ENCODE data around the gene GARS1.
A peak's percentile ranks its signal among the peaks of the same experiment; 100 is the strongest.
"Not testable (repeated sequence)": the region's sequence is repeated elsewhere in the genome, so short reads cannot be mapped to it uniquely, and the experiment has no call there.

The GARS1 gene

DNA sequence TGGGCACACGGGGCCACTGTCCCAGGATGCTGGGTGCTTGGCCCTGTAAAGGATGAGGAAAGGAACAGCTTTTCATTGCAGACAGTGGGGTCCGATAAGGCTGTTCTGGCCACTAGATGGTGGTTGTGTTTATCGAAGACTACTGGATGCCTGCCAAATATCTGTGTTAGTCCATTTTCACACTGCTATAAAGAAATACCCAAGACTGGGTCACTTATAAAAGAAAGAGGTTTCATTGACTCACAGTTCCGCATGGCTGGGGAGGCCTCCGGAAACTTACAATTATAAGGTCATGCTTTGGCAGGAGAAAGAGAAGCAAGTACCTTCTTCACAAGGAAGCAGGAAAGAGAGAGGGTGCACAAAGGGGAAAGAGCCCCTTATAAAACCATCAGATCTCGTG, 32.2 kb upstream of the GARS1 start:
- Mint-ChIP-seq H3K9me3 (no peaks in the 10 kb centered on the region), H3K4me3 (no peak overlapping the region), H3K36me3 (ENCODE audit: low read depth) (peaks cover 14% of the 10 kb centered on the region), H3K4me1 (ENCODE audit: low read depth) (peaks cover 4% of the 10 kb centered on the region), H3K27me3 (ENCODE audit: low read depth) (no peaks in the 10 kb centered on the region), H3K27ac (no peak overlapping the region)
- no peak for DNase-seq (ENCODE audit: low spot score)

DNA sequence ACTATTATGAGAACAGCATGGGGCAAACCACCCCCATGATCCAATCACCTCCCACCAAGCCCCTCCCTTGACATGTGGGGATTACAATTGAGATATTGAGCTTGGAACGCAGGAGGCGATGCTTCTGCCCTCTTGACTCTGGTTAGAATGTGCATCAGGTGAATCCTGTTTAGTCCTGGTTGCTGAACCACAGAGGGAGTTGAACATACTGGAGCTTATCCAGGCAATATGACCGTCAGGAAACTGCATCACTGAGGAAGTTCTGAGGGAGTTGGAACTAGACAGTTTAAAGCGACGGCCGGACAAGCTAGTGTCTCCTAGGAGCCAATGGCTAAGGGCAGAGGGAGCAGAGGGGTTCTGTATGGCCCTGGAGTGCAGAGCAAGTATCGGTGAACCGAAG, 31.8 kb upstream of the GARS1 start:
- no peak overlapping the region for H3K4me3 Mint-ChIP-seq
- no peak overlapping the region for H3K27ac Mint-ChIP-seq
- no peaks in the 10 kb centered on the region for H3K9me3 Mint-ChIP-seq
- H3K27me3 Mint-ChIP-seq (ENCODE audit: low read depth): no peaks in the 10 kb centered on the region
- H3K4me1 Mint-ChIP-seq (ENCODE audit: low read depth): peaks cover 4% of the 10 kb centered on the region
- peaks cover 14% of the 10 kb centered on the region for H3K36me3 Mint-ChIP-seq (ENCODE audit: low read depth)
- DNase-seq (ENCODE audit: low spot score): no peak

DNA sequence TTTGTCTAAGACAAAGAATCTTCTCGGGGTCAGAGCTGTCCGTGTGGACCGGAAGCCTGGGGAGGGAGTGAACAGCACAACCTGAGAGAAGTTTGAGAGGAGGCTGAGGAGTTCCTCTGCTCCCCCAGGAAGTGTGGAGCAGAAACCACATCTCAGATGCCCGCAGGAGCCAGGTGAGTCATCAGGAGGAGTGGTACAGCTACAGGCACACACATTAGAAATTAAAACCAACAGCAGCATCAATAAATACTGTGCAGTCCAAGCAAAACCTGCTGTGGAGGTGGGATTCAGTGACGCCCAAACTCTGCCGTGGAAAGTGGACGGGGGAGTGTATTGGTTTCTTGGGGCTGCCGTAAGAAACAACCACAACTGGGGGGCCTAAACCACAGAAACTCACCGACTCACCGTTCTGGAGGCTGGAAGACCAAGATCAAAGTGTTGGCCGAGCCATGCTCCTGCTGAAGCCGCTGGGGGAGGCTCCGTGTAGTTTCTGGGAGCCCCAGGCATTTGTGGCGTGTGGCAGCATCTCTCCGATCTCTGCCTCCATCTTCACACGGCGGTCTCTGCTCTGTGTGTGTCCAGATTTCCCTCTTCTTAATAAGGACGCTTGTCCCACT, 31.2 kb upstream of the GARS1 start:
- Mint-ChIP-seq H3K27me3 (ENCODE audit: low read depth) (no peaks in the 10 kb centered on the region), H3K36me3 (ENCODE audit: low read depth) (peaks cover 14% of the 10 kb centered on the region), H3K4me3 (no peak overlapping the region), H3K4me1 (ENCODE audit: low read depth) (peaks cover 4% of the 10 kb centered on the region), H3K27ac (no peak overlapping the region), H3K9me3 (no peaks in the 10 kb centered on the region)
- DNase-seq (ENCODE audit: low spot score): no peak

GRCh38 chr7:30564243-30564892, 30.3 kb upstream of the GARS1 start:
- Mint-ChIP-seq H3K36me3 (ENCODE audit: low read depth) (peaks cover 18% of the 10 kb centered on the region), H3K27me3 (ENCODE audit: low read depth) (no peaks in the 10 kb centered on the region), H3K4me1 (ENCODE audit: low read depth) (peaks cover 4% of the 10 kb centered on the region), H3K9me3 (no peaks in the 10 kb centered on the region), H3K4me3 (no peak overlapping the region), H3K27ac (no peak overlapping the region)
- DNase-seq (ENCODE audit: low spot score): peak; percentile 61

DNA sequence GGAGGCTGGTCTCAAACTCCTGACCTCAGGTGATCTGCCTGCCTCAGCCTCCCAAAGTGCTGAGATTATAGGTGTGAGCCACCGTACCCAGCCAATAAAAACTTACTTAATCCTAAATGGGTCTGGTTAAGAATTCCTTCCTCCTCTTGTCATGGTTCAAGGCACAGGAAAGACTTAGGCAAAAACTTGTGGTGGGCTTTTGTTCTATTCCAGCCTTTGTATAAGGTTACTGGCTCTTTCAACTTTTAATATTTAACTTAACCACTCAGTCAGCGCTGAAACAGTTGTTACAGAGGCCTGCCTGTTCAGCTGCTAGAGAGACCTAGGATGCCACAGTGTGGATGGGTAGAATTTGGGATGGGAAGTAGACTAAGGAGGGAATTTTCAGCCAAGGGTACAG, 28.1 kb upstream of the GARS1 start:
- Mint-ChIP-seq H3K4me3 (no peak overlapping the region), H3K9me3 (peaks cover 8% of the 10 kb centered on the region), H3K27ac (no peak overlapping the region), H3K36me3 (ENCODE audit: low read depth) (peaks cover 27% of the 10 kb centered on the region), H3K4me1 (ENCODE audit: low read depth) (peaks cover 4% of the 10 kb centered on the region), H3K27me3 (ENCODE audit: low read depth) (no peaks in the 10 kb centered on the region)
- no peak for DNase-seq (ENCODE audit: low spot score)

- Mint-ChIP-seq H3K27me3 (ENCODE audit: low read depth) (no peaks in the 10 kb centered on the region), H3K4me3 (no peak overlapping the region), H3K9me3 (peaks cover 8% of the 10 kb centered on the region), H3K36me3 (ENCODE audit: low read depth) (peaks cover 28% of the 10 kb centered on the region), H3K27ac (no peak overlapping the region), H3K4me1 (ENCODE audit: low read depth) (peaks cover 4% of the 10 kb centered on the region)
- no peak for DNase-seq (ENCODE audit: low spot score)
These were observed 27.6 kb upstream of the GARS1 start for GRCh38 chr7:30567081-30567480.

- not testable (repeated sequence) for H3K27ac Mint-ChIP-seq; H3K4me3 Mint-ChIP-seq; H3K9me3 Mint-ChIP-seq; DNase-seq (ENCODE audit: low spot score); H3K27me3 Mint-ChIP-seq (ENCODE audit: low read depth); H3K4me1 Mint-ChIP-seq (ENCODE audit: low read depth)
- H3K36me3 Mint-ChIP-seq (ENCODE audit: low read depth): peaks cover 36% of the 10 kb centered on the region
These were observed 24.4 kb upstream of the GARS1 start for GRCh38 chr7:30570238-30570637.

DNA sequence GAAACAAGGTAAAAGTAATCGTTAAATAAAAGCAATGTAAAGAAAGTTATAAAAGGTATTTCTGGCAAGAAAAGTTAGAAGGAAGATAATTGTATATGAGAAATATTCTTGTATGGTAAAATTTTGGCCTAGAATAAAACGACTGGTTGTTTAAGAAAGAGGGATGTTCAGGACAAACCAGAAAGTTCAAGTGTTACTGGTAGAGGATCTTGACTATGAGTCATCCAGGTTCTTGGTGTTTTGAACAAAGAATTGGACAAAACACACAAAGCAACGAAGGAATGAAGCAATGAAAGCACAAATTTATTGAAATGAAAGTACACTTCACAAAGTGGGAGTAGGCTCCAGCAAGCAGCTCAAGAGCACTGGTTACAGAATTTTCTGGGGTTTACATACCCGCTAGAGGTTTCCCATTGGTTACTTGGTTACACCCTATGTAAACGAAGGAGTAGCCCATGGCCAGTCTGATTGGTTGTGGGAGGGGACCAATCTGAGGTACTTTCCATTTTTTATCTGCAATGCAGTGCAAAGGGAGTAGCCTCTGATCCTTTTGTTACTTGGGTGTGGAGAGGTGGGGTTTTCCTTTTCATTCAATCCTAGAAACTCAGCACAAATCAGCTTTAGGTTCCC, 22.4 kb upstream of the GARS1 start:
- H3K27me3 Mint-ChIP-seq (ENCODE audit: low read depth): no peaks in the 10 kb centered on the region
- H3K4me3 Mint-ChIP-seq: no peak overlapping the region
- H3K4me1 Mint-ChIP-seq (ENCODE audit: low read depth): no peaks in the 10 kb centered on the region
- peaks cover 53% of the 10 kb centered on the region for H3K36me3 Mint-ChIP-seq (ENCODE audit: low read depth)
- no peak for DNase-seq (ENCODE audit: low spot score)
- no peak overlapping the region for H3K27ac Mint-ChIP-seq
- H3K9me3 Mint-ChIP-seq: peaks cover 21% of the 10 kb centered on the region

GRCh38 chr7:30575910-30576309, 18.8 kb upstream of the GARS1 start:
- Mint-ChIP-seq H3K4me1 (ENCODE audit: low read depth) (peaks cover 2% of the 10 kb centered on the region), H3K27me3 (ENCODE audit: low read depth) (no peaks in the 10 kb centered on the region), H3K27ac (no peak overlapping the region), H3K4me3 (no peak overlapping the region), H3K9me3 (peaks cover 22% of the 10 kb centered on the region), H3K36me3 (ENCODE audit: low read depth) (peaks cover 71% of the 10 kb centered on the region)
- no peak for DNase-seq (ENCODE audit: low spot score)

GRCh38 chr7:30583181-30583580, 11.5 kb upstream of the GARS1 start:
- Mint-ChIP-seq H3K9me3 (no peaks in the 10 kb centered on the region), H3K4me1 (ENCODE audit: low read depth) (peaks cover 2% of the 10 kb centered on the region), H3K27ac (no peak overlapping the region), H3K4me3 (no peak overlapping the region), H3K27me3 (ENCODE audit: low read depth) (no peaks in the 10 kb centered on the region), H3K36me3 (ENCODE audit: low read depth) (peaks cover 68% of the 10 kb centered on the region)
- no peak for DNase-seq (ENCODE audit: low spot score)

GRCh38 chr7:30584415-30584814, 10.3 kb upstream of the GARS1 start:
- Mint-ChIP-seq H3K36me3 (ENCODE audit: low read depth) (peaks cover 62% of the 10 kb centered on the region), H3K27ac (no peak overlapping the region), H3K27me3 (ENCODE audit: low read depth) (no peaks in the 10 kb centered on the region), H3K4me1 (ENCODE audit: low read depth) (peaks cover 2% of the 10 kb centered on the region), H3K4me3 (no peak overlapping the region), H3K9me3 (peaks cover 5% of the 10 kb centered on the region)
- DNase-seq (ENCODE audit: low spot score): no peak

DNA sequence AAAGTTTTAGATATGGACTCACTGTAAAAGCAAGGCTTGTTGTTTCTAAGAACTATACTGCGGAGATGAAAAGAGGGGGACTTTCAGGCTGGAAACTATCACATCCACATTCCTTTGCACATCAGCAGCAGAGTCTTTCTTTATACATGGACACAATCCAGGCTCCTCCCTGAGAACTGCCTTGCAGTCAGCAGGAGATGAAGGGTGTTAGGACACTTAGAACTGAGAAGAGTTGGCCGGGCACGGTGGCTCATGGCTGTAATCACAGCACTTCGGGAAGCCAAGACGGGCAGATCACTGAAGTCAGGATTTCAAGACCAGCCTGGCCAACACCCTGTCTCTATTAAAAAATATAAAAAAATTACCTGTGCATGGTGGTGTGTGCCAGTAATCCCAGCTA, 9.7 kb upstream of the GARS1 start:
- peaks cover 60% of the 10 kb centered on the region for H3K36me3 Mint-ChIP-seq (ENCODE audit: low read depth)
- DNase-seq (ENCODE audit: low spot score): no peak
- H3K4me1 Mint-ChIP-seq (ENCODE audit: low read depth): peaks cover 2% of the 10 kb centered on the region
- H3K27me3 Mint-ChIP-seq (ENCODE audit: low read depth): no peaks in the 10 kb centered on the region
- H3K4me3 Mint-ChIP-seq: no peak overlapping the region
- peaks cover 5% of the 10 kb centered on the region for H3K9me3 Mint-ChIP-seq
- H3K27ac Mint-ChIP-seq: no peak overlapping the region

DNA sequence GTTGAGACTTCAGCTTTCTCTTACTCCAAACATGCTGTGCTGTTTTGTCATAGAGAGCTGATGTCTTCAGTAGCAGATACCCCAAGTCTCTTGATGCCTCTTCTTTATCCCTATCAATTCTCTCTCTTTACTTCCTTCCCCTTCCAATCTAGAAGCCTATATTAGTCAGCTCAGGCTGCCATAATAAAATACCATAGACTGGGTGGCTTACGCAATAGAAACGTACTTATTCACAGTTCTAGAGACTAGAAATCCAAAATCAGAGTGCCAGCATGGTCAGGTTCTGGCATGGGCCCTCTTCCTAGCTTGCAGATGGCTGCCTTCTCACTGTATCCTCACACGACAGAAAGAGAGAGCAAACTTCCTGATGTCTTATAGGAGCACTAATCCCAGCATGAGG, 9.0 kb upstream of the GARS1 start:
- no peak for DNase-seq (ENCODE audit: low spot score)
- Mint-ChIP-seq H3K27me3 (ENCODE audit: low read depth) (no peaks in the 10 kb centered on the region), H3K4me1 (ENCODE audit: low read depth) (no peaks in the 10 kb centered on the region), H3K9me3 (peaks cover 5% of the 10 kb centered on the region), H3K4me3 (no peak overlapping the region), H3K27ac (no peak overlapping the region), H3K36me3 (ENCODE audit: low read depth) (peaks cover 54% of the 10 kb centered on the region)

- H3K27me3 Mint-ChIP-seq (ENCODE audit: low read depth); H3K4me3 Mint-ChIP-seq: not testable (repeated sequence)
These were observed 7.1 kb upstream of the GARS1 start for GRCh38 chr7:30587547-30587946.

More at GRCh38 chr7:30587547-30587946, 7.1 kb upstream of the GARS1 start:
- H3K4me1 Mint-ChIP-seq (ENCODE audit: low read depth): peaks cover 14% of the 10 kb centered on the region
- not testable (repeated sequence) for H3K27ac Mint-ChIP-seq; DNase-seq (ENCODE audit: low spot score); H3K9me3 Mint-ChIP-seq
- peaks cover 47% of the 10 kb centered on the region for H3K36me3 Mint-ChIP-seq (ENCODE audit: low read depth)

Data from T-helper 2 cell treated with Interferon-gamma antibody and Interleukin-4, amounts not matched to agents 5 μg/mL and 100 μg/mL, for 36 hours (primary cell).